ENCODE results near the gene CLTCL1. TPM values are rescaled to one million over a fixed set of nuclear protein-coding genes. Genes with fewer than 3 reads are reported as not detected.

Gene CLTCL1
- total RNA-seq, 4 donors from 2014 or later = 5.7 to 11.7 (median 8.4) TPM

DNA sequence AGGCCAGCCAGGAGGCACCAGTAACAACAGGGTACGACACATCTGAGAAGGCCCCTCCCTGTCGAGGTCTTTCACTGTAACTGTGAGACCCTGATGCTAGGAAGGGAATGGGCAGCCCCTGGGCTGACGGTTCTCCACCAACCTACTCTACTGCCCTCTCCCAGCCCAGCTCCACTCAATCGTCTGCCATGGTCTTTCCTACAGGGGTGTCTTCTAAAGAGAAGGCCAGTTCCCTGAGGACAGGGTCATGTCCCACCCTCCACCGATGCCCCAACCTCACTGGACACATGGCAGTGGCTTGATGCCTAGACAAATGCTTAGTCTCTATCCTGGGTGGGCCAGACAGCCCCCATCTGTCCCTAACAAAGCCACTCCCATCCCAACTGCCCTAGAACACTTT, 67.0 kb downstream of the CLTCL1 start:
- Histone ChIP-seq H3K9me3 (no peaks in the 10 kb centered on the region), H3K4me3 (no peak overlapping the region), H3K4me1 (no peaks in the 10 kb centered on the region), H3K36me3 (peaks cover 0 to 76% of the 10 kb centered on the region in 2 donors), H3K27me3 (no peaks in the 10 kb centered on the region), H3K27ac (no peak overlapping the region)
- no peak for TF ChIP-seq POLR2AphosphoS5 (IDR thresholded peaks at IDR 0.05)
- TF ChIP-seq EP300 (IDR thresholded peaks at IDR 0.05) = no peak
- TF ChIP-seq POLR2A (IDR thresholded peaks at IDR 0.05) = no peak
- TF ChIP-seq, protein P1, sequence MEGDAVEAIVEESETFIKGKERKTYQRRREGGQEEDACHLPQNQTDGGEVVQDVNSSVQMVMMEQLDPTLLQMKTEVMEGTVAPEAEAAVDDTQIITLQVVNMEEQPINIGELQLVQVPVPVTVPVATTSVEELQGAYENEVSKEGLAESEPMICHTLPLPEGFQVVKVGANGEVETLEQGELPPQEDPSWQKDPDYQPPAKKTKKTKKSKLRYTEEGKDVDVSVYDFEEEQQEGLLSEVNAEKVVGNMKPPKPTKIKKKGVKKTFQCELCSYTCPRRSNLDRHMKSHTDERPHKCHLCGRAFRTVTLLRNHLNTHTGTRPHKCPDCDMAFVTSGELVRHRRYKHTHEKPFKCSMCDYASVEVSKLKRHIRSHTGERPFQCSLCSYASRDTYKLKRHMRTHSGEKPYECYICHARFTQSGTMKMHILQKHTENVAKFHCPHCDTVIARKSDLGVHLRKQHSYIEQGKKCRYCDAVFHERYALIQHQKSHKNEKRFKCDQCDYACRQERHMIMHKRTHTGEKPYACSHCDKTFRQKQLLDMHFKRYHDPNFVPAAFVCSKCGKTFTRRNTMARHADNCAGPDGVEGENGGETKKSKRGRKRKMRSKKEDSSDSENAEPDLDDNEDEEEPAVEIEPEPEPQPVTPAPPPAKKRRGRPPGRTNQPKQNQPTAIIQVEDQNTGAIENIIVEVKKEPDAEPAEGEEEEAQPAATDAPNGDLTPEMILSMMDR (IDR thresholded peaks at IDR 0.05) = no peak
- WGBS, 2 donors (ENCODE audit: low coverage in 1 of 2) = 75 to 100% methylated on average over 1 to 2 of the region's 5 CpGs
- ATAC-seq = no peak

DNA sequence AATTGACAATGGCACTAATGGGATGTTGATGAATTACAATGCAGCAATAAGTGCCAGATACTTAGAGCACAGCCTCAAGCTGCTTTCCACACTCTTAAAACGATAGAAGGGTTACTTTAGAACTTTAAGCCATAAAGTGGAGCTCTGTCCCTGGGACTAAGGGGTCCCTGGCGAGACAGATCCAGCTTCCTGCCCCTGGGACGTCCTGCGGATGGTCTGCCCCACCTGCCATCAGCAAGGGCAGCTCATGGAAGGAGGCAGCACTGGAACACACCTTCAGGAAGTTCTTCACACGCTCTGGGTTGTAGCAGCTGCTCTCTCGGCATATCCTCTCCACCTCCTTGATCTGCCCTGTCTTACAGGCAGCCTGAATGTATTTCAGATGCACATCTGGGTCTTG, 67.9 kb downstream of the CLTCL1 start:
- Histone ChIP-seq H3K36me3 (peaks cover 0 to 77% of the 10 kb centered on the region in 2 donors), H3K27me3 (no peaks in the 10 kb centered on the region), H3K4me3 (no peak overlapping the region), H3K4me1 (no peaks in the 10 kb centered on the region), H3K27ac (no peak overlapping the region), H3K9me3 (no peaks in the 10 kb centered on the region)
- 57 to 100% methylated on average over 1 to 3 of the region's 6 CpGs for WGBS, 2 donors (ENCODE audit: low coverage in 1 of 2)
- no peak for TF ChIP-seq POLR2A (IDR thresholded peaks at IDR 0.05)
- TF ChIP-seq, protein P1 (IDR thresholded peaks at IDR 0.05) = no peak
- no peak for TF ChIP-seq POLR2AphosphoS5 (IDR thresholded peaks at IDR 0.05)
- ATAC-seq = no peak

DNA sequence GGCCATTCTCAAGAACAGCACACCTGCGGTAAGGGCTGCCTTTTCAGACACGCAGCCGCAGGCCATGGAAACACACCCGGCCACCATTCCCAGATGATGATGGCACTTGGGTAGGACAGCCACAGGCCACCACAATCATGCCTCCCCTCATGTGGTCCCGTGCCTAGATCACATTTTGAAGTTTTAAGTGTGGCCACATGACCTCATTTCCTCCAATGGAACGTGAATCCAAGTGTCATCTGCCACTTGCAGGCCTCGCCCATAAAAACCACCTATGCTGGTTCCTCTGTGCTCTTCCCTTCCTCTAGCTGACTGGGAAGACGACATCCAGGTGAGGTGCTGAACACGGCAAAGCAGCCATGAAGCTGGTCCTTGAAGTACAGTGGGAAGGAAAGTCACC, 68.4 kb downstream of the CLTCL1 start:
- WGBS, 2 donors (ENCODE audit: low coverage in 1 of 2) = 80 to 95% methylated on average over 1 to 5 of the region's 9 CpGs
- H3K36me3 ChIP-seq = peaks cover 0 to 77% of the 10 kb centered on the region in 2 donors

DNA sequence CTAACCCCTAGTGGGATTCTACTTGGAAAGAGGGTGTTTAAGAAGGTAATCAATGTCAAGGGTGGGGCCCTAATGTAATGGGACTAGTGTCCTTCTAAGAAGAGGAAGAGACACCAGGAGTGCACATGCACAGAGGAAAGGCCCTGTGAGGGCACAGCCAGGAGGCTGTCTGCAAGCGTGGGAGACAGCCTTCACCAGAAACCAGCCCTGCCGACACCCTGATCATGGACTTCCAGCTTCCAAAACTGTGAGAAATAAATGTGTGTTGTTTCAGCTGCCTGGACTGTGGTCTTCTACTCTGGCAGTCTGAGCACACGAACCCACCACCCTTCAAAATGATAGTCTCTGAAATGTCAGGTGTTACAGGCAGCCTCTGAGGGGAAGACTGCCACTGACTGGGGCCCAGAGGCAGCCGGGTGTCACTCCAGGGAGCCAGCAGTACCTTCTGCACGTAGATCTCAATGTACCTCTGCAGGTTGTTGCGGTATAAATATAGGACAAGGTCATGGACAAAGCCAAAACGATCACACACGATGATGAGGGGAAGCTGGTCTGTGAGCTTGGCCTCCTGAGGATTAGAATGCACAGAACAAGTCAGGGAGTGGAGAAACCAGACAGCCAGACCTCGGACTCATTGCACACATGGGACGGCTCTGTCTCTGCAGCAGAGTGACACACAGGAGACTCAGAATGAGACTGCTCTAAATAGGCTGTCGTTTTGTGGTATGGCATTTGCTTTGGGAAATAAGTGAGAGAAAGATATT, 69.1 kb downstream of the CLTCL1 start:
- peaks cover 0 to 73% of the 10 kb centered on the region in 2 donors for H3K36me3 ChIP-seq
- 89 to 96% methylated on average over 5 to 7 of the region's 11 CpGs for WGBS, 2 donors (ENCODE audit: low coverage in 1 of 2)
- H3K27me3 ChIP-seq = no peaks in the 10 kb centered on the region
- no peaks in the 10 kb centered on the region for H3K4me1 ChIP-seq
- H3K27ac ChIP-seq = no peak overlapping the region
- no peak overlapping the region for H3K4me3 ChIP-seq
- H3K9me3 ChIP-seq = no peaks in the 10 kb centered on the region
- no peak for ATAC-seq
- TF ChIP-seq, protein P1 (IDR thresholded peaks at IDR 0.05) = no peak
- TF ChIP-seq EP300 (IDR thresholded peaks at IDR 0.05) = no peak
- no peak for TF ChIP-seq POLR2A (IDR thresholded peaks at IDR 0.05)
- TF ChIP-seq POLR2AphosphoS5 (IDR thresholded peaks at IDR 0.05) = no peak

More for the DNA sequence above, 68.4 kb downstream of the CLTCL1 start:
- no peak for ATAC-seq
- TF ChIP-seq POLR2AphosphoS5 (IDR thresholded peaks at IDR 0.05) = no peak
- TF ChIP-seq, protein P1 (IDR thresholded peaks at IDR 0.05) = no peak
- no peak for TF ChIP-seq EP300 (IDR thresholded peaks at IDR 0.05)
- TF ChIP-seq POLR2A (IDR thresholded peaks at IDR 0.05) = no peak
- no peaks in the 10 kb centered on the region for H3K27me3 ChIP-seq
- no peak overlapping the region for H3K27ac ChIP-seq
- H3K4me1 ChIP-seq = no peaks in the 10 kb centered on the region
- H3K9me3 ChIP-seq = no peaks in the 10 kb centered on the region
- no peak overlapping the region for H3K4me3 ChIP-seq

GRCh38 chr22:19220867-19221266, 70.7 kb downstream of the CLTCL1 start:
- 85% methylated on average over 3 of the region's 3 CpGs; no CpG with 5 or more reads in 1 of the 2 donors for WGBS, 2 donors (ENCODE audit: low coverage in 1 of 2)
- TF ChIP-seq POLR2A (IDR thresholded peaks at IDR 0.05) (no peak), POLR2AphosphoS5 (IDR thresholded peaks at IDR 0.05) (no peak), EP300 (IDR thresholded peaks at IDR 0.05) (no peak)
- TF ChIP-seq, protein P1 (IDR thresholded peaks at IDR 0.05) = no peak
- ATAC-seq = no peak
- H3K4me3 ChIP-seq = no peak overlapping the region
- no peak overlapping the region for H3K27ac ChIP-seq
- H3K36me3 ChIP-seq = peaks cover 0 to 67% of the 10 kb centered on the region in 2 donors
- no peaks in the 10 kb centered on the region for H3K9me3 ChIP-seq
- H3K4me1 ChIP-seq = no peaks in the 10 kb centered on the region
- H3K27me3 ChIP-seq = no peaks in the 10 kb centered on the region
